SW480 (cell line): ENCODE measurements around the gene EXOC4.

ENCODE experiments used
- DNase-seq: peaks from one replicate; pipeline ENCODE4 v3.0.0-alpha.2; 2016; ENCODE audit warnings: low spot score

The EXOC4 gene

GRCh38 chr7:133431134-133431724 is 178.4 kb downstream of the EXOC4 start:
- DNase-seq = no peak

GRCh38 chr7:133433165-133433812 is 180.4 kb downstream of the EXOC4 start:
- DNase-seq = no peak

- DNase-seq = peak; percentile 7
Measured at GRCh38 chr7:133434246-133434865, 181.5 kb downstream of the EXOC4 start.

- no peak for DNase-seq
Measured at GRCh38 chr7:133436014-133436428, 183.1 kb downstream of the EXOC4 start.

GRCh38 chr7:133437544-133437943 is 184.7 kb downstream of the EXOC4 start:
- no peak for DNase-seq

GRCh38 chr7:133442818-133443217 is 189.9 kb downstream of the EXOC4 start:
- no peak for DNase-seq

GRCh38 chr7:133445617-133446016 is 192.7 kb downstream of the EXOC4 start:
- DNase-seq = no peak

- no peak for DNase-seq
Measured at GRCh38 chr7:133448012-133448411, 195.1 kb downstream of the EXOC4 start.

- no peak for DNase-seq
Measured at GRCh38 chr7:133452577-133452976, 199.7 kb downstream of the EXOC4 start.

- DNase-seq = no peak
Measured at GRCh38 chr7:133458688-133459087, 205.8 kb downstream of the EXOC4 start.

GRCh38 chr7:133461421-133461820 is 208.5 kb downstream of the EXOC4 start:
- no peak for DNase-seq

GRCh38 chr7:133475655-133476054 is 222.8 kb downstream of the EXOC4 start:
- no peak for DNase-seq

GRCh38 chr7:133477791-133478190 is 224.9 kb downstream of the EXOC4 start:
- no peak for DNase-seq

GRCh38 chr7:133478591-133479135 is 225.8 kb downstream of the EXOC4 start:
- no peak for DNase-seq

GRCh38 chr7:133479456-133480065 is 226.7 kb downstream of the EXOC4 start:
- no peak for DNase-seq

GRCh38 chr7:133480868-133481267 is 228.0 kb downstream of the EXOC4 start:
- no peak for DNase-seq

GRCh38 chr7:133481676-133482075 is 228.8 kb downstream of the EXOC4 start:
- DNase-seq = no peak

GRCh38 chr7:133482599-133482998 is 229.7 kb downstream of the EXOC4 start:
- no peak for DNase-seq

GRCh38 chr7:133484086-133484485 is 231.2 kb downstream of the EXOC4 start:
- DNase-seq = peak; percentile 75

- DNase-seq = no peak
Measured at GRCh38 chr7:133489906-133490305, 237.0 kb downstream of the EXOC4 start.

GRCh38 chr7:133491201-133491691 is 238.4 kb downstream of the EXOC4 start:
- DNase-seq = no peak

GRCh38 chr7:133491846-133492652 is 239.2 kb downstream of the EXOC4 start:
- DNase-seq = no peak
